HK-2 (cell line): Measurements from ENCODE around the gene CTDP1.

Source experiments
- DNase-seq: peaks from one replicate; pipeline ENCODE4 v3.0.0-alpha.2; 2018; ENCODE audit not compliant: unreplicated experiment

Gene CTDP1

GRCh38 chr18:79679552-79680099 is at the start of gene CTDP1:
TSS of gene CTDP1 (plus strand) at chr18:79679803. CDS start at chr18:79679948, 145 bp downstream.
- DNase-seq = peak; percentile 74

- no peak for DNase-seq
Measured at GRCh38 chr18:79630281-79631095, 49.1 kb upstream of the CTDP1 start.

- no peak for DNase-seq
Measured at GRCh38 chr18:79631096-79631507, 48.5 kb upstream of the CTDP1 start.

- no peak for DNase-seq
Measured at GRCh38 chr18:79631761-79632446, 47.7 kb upstream of the CTDP1 start.

GRCh38 chr18:79632765-79633164 is 46.8 kb upstream of the CTDP1 start:
- no peak for DNase-seq

- no peak for DNase-seq
Measured at GRCh38 chr18:79634186-79634585, 45.4 kb upstream of the CTDP1 start.

- DNase-seq = no peak
Measured at GRCh38 chr18:79634593-79635426, 44.8 kb upstream of the CTDP1 start.

- DNase-seq = no peak
Measured at GRCh38 chr18:79635427-79635726, 44.2 kb upstream of the CTDP1 start.

GRCh38 chr18:79637181-79637920 is 42.3 kb upstream of the CTDP1 start:
- DNase-seq = no peak

- no peak for DNase-seq
Measured at GRCh38 chr18:79637921-79638909, 41.4 kb upstream of the CTDP1 start.

GRCh38 chr18:79639072-79639829 is 40.4 kb upstream of the CTDP1 start:
- DNase-seq = no peak

- no peak for DNase-seq
Measured at GRCh38 chr18:79640064-79640672, 39.4 kb upstream of the CTDP1 start.

- DNase-seq = no peak
Measured at GRCh38 chr18:79640875-79641274, 38.7 kb upstream of the CTDP1 start.

- no peak for DNase-seq
Measured at GRCh38 chr18:79641722-79642497, 37.7 kb upstream of the CTDP1 start.

GRCh38 chr18:79642626-79643025 is 37.0 kb upstream of the CTDP1 start:
- DNase-seq = no peak

GRCh38 chr18:79643054-79643984 is 36.3 kb upstream of the CTDP1 start:
- no peak for DNase-seq

- peak; percentile 52 for DNase-seq
Measured at GRCh38 chr18:79644006-79644665, 35.5 kb upstream of the CTDP1 start.
